22Rv1 (cell line): ENCODE measurements around the gene FUT8.

ENCODE experiments used
- H3K27ac ChIP-seq: fragments of 450-650 bp; 2 replicates; pipeline ENCODE4 v1.5.1; 2017
- CTCF ChIP-seq: fragments of 450-650 bp; IDR thresholded peaks from 2 replicates; pipeline ENCODE4 v1.5.1; 2017; ENCODE audit warnings: mild to moderate bottlenecking
- ZFX ChIP-seq: fragments of 450-650 bp; IDR thresholded peaks from 2 replicates; pipeline ENCODE4 v1.6.1; 2017; ENCODE audit warnings: antibody characterized with exemption, borderline replicate concordance

The FUT8 gene

GRCh38 chr14:65783576-65783975 is 371.0 kb downstream of the FUT8 start:
- no peak overlapping the region for H3K27ac ChIP-seq
- TF ChIP-seq CTCF: no peak
- no peak for TF ChIP-seq ZFX

- TF ChIP-seq ZFX: no peak
- TF ChIP-seq CTCF: no peak
These were observed 372.0 kb downstream of the FUT8 start for GRCh38 chr14:65784574-65784973.

GRCh38 chr14:65787461-65787860 is 374.9 kb downstream of the FUT8 start:
- no peak for TF ChIP-seq CTCF
- no peak for TF ChIP-seq ZFX
- H3K27ac ChIP-seq: no peak overlapping the region

More at GRCh38 chr14:65784574-65784973, 372.0 kb downstream of the FUT8 start:
- H3K27ac ChIP-seq: no peak overlapping the region

- TF ChIP-seq ZFX: no peak
- no peak for TF ChIP-seq CTCF
- H3K27ac ChIP-seq: no peak overlapping the region
These were observed 376.3 kb downstream of the FUT8 start for GRCh38 chr14:65788876-65789275.

GRCh38 chr14:65789363-65789762 is 376.8 kb downstream of the FUT8 start:
- no peak overlapping the region for H3K27ac ChIP-seq
- TF ChIP-seq CTCF (no peak), ZFX (no peak)

- TF ChIP-seq ZFX: no peak
- no peak for TF ChIP-seq CTCF
- H3K27ac ChIP-seq: no peak overlapping the region
These were observed 377.8 kb downstream of the FUT8 start for GRCh38 chr14:65790172-65790815.

- H3K27ac ChIP-seq: no peak overlapping the region
- TF ChIP-seq CTCF: no peak
- no peak for TF ChIP-seq ZFX
These were observed 378.9 kb downstream of the FUT8 start for GRCh38 chr14:65791191-65791981.
